IPS DF 19.7 (cell line): ENCODE measurements around the gene MLEC.

ENCODE experiments used
- DNase-seq: peaks from one replicate; pipeline ENCODE4 v3.0.0-alpha.2; 2013; ENCODE audit warnings: low read depth, low spot score

Gene MLEC, protein sequence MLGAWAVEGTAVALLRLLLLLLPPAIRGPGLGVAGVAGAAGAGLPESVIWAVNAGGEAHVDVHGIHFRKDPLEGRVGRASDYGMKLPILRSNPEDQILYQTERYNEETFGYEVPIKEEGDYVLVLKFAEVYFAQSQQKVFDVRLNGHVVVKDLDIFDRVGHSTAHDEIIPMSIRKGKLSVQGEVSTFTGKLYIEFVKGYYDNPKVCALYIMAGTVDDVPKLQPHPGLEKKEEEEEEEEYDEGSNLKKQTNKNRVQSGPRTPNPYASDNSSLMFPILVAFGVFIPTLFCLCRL

GRCh38 chr12:120686690-120687577, at the start of gene MLEC:
MLEC (plus strand) TSS chr12:120687149; CDS start chr12:120687297, 148 bp downstream.
- DNase-seq: peak; percentile 78

DNA sequence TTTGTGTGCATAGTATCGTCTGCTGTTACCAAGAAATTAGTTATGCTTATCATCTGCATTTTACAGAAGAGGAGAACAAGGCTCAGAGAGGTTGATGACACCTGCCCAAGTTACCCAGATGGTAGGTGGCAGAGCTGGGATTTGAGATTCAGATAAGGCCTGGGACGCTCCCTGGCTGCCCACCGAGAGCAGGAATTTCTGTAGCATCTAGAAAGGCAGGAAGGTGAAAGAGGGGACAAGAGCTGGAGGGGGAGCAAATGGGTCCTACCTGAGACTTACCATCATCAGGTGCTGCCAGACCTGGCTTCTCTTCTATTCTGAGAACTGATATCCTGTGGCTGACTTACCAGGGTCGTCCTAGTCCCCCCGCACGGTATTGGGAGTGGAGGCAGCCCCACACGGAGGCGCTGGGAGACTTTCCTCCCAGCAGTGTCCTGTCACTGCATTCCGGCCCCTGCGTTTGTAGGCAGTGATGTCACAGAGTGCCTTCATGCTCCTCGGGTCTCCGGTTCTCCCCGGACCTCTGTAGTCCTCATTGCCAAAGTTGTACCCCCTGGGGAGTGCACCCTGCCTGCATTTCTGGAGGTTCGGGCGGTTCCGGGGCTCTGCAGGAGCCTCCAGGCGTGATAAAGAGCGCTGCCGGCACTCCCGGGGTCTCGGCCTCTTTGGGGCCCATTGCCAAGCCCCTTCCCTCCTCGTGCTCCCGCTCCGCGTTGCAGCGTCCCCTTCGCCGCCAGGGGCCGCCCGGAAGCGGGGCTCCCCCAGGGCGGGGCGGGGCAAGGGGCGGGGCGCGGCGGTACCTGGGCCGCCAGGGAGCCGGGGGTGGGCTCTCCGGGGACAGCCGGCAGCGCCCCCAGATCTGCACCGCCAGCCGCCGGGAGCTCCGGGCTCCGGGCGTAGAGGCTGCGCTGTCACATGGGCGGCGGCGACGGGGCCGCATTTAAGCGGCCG, 46.9 kb upstream of the MLEC start, which contains the start of gene CABP1:
TSS of gene CABP1 (plus strand) at position 856 of the 951 bp plus-strand sequence. CDS start at position 916, 60 bp downstream.
- DNase-seq: no peak

DNA sequence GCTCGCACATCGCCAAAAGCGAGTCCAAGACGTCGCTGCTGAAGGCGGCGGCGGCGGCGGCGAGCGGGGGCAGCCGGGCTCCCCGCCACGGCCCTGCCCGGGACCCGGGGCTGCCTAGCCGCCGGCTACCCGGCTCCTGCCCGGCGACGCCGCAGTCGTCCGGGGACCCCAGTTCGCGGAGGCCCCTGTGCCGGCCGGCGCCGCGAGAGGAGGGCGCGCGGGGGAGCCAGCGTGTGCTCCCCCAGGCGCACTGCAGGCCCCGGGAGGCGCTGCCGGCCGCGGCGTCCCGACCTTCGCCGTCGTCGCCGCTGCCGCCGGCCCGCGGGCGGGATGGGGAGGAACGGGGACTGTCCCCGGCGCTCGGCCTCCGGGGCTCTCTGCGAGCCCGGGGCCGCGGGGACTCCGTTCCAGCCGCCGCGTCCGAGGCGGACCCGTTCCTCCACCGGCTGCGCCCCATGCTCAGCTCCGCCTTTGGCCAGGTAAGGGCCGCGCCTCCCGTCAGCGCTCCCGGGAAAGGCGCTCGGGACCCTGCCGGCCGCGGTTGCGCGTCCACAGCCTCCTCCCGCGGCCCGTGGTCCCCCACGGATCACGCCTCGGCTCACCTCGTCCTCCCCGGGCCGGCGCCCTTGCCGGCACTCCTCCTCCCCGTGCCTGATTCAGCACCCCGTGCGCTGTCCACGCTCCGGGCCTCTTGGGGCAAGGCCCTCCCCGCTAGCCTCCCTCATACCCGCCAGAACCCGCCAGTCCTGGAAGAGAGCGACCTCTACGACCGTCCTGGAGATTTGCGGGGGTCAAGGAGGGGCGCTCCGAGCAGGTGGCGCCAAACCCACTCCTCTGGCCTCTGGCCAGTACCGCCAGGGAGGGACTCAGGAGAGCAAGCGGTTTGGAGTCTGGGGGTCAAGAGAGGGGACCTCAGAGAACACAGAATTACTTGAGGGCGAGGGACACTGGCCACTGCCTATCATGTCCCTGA, 45.8 kb upstream of the MLEC start:
- DNase-seq: no peak

GRCh38 chr12:120642121-120642520, 44.8 kb upstream of the MLEC start:
- DNase-seq: no peak

GRCh38 chr12:120642826-120643225, 44.1 kb upstream of the MLEC start:
- DNase-seq: no peak

- no peak for DNase-seq
Observed at GRCh38 chr12:120643574-120643973, 43.4 kb upstream of the MLEC start.

GRCh38 chr12:120646044-120646443, 40.9 kb upstream of the MLEC start:
- DNase-seq: no peak

GRCh38 chr12:120647375-120647755, 39.6 kb upstream of the MLEC start:
- DNase-seq: no peak

GRCh38 chr12:120649442-120650232, 37.3 kb upstream of the MLEC start:
- no peak for DNase-seq

DNA sequence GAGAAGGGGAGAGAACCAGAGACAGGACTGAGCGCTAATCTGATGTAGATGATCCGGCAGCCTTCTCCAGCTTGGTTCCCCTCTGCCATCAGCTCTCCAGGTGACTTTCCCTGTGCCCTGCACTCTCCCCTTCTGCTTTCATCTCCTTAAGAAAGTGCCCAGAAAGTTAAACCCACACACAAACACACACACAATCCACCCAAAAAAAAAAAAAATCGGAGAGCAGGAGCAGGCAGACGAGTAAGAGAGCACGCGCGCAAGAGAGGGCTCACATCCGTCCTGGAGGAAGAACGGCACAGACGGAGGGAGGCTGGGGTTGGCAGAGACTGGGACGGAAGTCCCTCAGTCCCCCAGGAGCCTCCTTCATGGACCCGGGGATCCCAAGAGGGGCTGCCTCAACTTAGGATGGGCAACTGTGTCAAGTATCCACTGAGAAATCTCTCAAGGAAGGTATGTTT, 36.7 kb upstream of the MLEC start:
- no peak for DNase-seq

GRCh38 chr12:120651821-120652220, 35.1 kb upstream of the MLEC start:
- DNase-seq: no peak

- no peak for DNase-seq
Observed at GRCh38 chr12:120652656-120653435, 34.1 kb upstream of the MLEC start.

GRCh38 chr12:120653611-120654010, 33.3 kb upstream of the MLEC start:
- DNase-seq: no peak

GRCh38 chr12:120654656-120655055, 32.3 kb upstream of the MLEC start:
- no peak for DNase-seq

DNA sequence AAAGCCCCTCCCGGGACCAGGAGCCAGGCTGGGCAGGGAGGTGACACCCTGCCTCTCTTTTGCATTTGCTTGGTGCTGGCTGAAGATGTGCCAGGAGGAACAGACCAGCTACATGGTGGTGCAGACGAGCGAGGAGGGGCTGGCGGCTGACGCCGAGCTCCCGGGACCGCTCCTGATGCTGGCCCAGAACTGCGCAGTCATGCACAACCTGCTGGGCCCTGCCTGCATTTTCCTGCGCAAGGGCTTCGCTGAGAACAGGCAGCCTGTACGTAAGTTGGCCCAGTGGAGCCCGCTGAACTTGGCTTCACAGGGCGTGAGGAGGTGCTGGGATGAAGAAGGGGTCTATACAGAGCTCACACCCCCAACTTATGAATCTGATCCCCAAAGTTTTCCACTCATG, 30.9 kb upstream of the MLEC start:
- DNase-seq: no peak

DNA sequence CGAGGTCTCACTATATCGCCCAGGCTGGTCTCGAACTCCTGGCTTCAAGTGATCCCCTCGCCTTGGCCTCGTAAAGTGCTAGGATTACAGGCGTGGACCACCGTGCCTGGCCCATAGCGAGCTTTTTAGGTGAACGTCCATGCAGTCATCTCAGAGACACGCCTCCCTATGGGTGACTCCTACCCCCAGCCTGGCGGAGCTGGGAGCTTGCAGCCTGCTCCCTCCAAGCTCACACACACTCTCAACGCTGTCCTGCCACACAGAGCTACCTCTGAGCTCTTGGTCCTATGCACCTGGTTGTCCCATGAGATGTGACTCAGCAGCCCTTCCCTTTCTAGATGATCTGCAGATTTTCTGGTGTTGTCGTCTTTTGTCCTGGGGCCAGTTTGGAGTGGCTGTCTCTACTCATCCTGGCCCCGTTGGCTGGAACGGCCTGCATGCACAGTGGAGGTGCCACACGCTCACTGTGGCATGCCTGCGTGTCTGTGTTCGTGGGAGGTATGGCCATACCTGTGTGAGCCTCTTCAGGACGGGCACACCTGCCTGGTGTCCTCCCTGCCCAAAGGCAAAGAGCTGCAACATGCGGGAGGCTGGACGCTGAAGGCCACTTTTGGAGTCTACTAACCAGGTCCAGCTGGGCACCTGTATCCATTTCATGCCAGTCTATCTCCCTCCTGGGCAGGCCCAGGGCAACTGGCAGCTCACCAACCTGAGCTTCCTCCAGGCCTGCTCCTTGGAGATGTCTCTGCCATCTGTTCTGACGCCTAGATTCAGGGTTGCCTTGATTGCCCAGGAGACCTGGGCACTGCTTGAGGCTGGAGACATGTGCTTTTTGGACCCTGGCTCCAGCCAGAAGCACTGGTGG, 28.4 kb upstream of the MLEC start:
- no peak for DNase-seq

DNA sequence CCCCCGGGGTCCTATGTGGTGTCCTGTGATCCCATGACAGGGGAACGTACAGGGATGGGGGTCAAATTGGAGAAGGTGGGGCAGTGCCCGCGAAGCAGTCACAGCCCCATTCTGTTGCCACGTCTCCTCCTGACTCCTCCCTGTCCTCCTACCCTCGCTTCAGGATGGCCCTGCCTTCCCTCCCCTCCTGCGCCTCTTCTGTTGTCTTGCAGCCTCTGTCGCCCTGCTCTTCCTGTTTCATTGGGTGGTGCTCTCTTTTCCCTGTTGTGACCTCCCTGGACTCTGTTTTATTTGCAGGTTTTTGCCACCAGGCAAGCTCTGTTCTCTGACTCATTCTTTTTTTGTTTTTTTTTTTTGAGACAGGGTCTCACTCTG, 27.8 kb upstream of the MLEC start:
- DNase-seq: no peak

- DNase-seq: no peak
Observed at GRCh38 chr12:120661432-120661831, 25.5 kb upstream of the MLEC start.
